Suprapubic skin (tissue), 4 donors: Measurements from ENCODE around the gene MRPL58. TPM values are rescaled to one million over a fixed set of nuclear protein-coding genes. Genes with fewer than 3 reads are reported as not detected.

Source experiments
- DNase-seq, 2 donors: peaks; one replicate each; pipeline ENCODE4 v3.0.0-alpha.2; 2019; ENCODE audit warnings: low spot score in 2 of 2
- H3K27ac ChIP-seq: fragments of 200-600 bp; sonication (generic); one replicate; pipeline ENCODE4 v1.5.1; 2019
- H3K27me3 ChIP-seq: fragments of 200-600 bp; sonication (generic); one replicate; pipeline ENCODE4 v1.5.1; 2019
- H3K36me3 ChIP-seq: fragments of 200-600 bp; sonication (generic); one replicate; pipeline ENCODE4 v1.5.1; 2019
- H3K4me1 ChIP-seq: fragments of 200-600 bp; sonication (generic); one replicate; pipeline ENCODE4 v1.5.1; 2019
- H3K4me3 ChIP-seq: fragments of 200-600 bp; sonication (generic); one replicate; pipeline ENCODE4 v1.5.1; 2019; ENCODE audit warnings: mild to moderate bottlenecking
- H3K9me3 ChIP-seq: fragments of 200-600 bp; sonication (generic); one replicate; pipeline ENCODE4 v1.5.1; 2019
- EP300 ChIP-seq: sonication (generic); formaldehyde crosslinking; IDR thresholded peaks from one replicate; pipeline ENCODE4 v1.6.1; 2017; ENCODE audit warnings: antibody characterized with exemption
- POLR2A ChIP-seq, 2 donors: fragments of 450-650 bp; IDR thresholded peaks; one replicate each; pipeline ENCODE4 v1.6.1; 2017; ENCODE audit warnings: antibody characterized with exemption in 2 of 2, mild to moderate bottlenecking in 2 of 2, moderate library complexity in 2 of 2
- POLR2AphosphoS5 ChIP-seq, 3 donors: sonication (generic); formaldehyde crosslinking; IDR thresholded peaks; one replicate each; pipeline ENCODE4 v1.6.1; 2017; ENCODE audit warnings: antibody characterized with exemption in 3 of 3
- WGBS: methylation state at CpG from one replicate; pipeline ENCODE4 v1.1.5; 2018; 5-methylcytosine and 5-hydroxymethylcytosine counted together
- total RNA-seq, 4 donors: library from RNA; depleted of rRNA; stranded (reverse); fragments of >200 nt; gene quantifications; one replicate each; pipeline ENCODE4 v1.1.0, GENCODE V29; 2016
- TF ChIP-seq, protein P1 (sequence below), 2 donors: fragments of 200-600 bp in 1 of 2; fragments of 450-650 bp in 1 of 2; sonication (generic) in 1 of 2; IDR thresholded peaks; one replicate each; pipeline ENCODE4 v1.5.1; 2016 to 2019; ENCODE audit warnings: antibody characterized with exemption in 2 of 2, mild to moderate bottlenecking in 1 of 2, moderate library complexity in 1 of 2

The MRPL58 gene
- total RNA-seq, 4 donors from 2014 or later: 20.2 to 68.2 (median 46.7) TPM

DNA sequence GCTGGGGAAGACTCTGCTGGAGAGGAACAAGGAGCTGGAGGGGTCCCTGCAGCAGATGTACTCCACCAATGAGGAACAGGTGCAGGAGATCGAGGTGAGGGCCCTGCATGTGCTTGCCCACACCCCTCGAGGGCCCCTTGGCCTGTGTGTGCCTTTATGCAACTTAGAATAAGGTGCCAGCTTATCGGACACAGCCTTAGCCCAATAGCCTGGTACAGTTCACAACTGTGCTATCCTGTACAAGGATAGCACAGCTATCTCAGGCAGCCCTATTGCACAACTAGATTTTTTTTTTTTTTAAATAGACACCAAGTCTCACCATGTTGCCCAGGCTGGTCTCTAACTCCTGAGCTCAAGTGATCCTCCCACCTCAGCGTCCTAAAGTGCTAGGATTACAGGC is 12.9 kb upstream of the MRPL58 start:
- DNase-seq: no peak
- TF ChIP-seq, protein P1, sequence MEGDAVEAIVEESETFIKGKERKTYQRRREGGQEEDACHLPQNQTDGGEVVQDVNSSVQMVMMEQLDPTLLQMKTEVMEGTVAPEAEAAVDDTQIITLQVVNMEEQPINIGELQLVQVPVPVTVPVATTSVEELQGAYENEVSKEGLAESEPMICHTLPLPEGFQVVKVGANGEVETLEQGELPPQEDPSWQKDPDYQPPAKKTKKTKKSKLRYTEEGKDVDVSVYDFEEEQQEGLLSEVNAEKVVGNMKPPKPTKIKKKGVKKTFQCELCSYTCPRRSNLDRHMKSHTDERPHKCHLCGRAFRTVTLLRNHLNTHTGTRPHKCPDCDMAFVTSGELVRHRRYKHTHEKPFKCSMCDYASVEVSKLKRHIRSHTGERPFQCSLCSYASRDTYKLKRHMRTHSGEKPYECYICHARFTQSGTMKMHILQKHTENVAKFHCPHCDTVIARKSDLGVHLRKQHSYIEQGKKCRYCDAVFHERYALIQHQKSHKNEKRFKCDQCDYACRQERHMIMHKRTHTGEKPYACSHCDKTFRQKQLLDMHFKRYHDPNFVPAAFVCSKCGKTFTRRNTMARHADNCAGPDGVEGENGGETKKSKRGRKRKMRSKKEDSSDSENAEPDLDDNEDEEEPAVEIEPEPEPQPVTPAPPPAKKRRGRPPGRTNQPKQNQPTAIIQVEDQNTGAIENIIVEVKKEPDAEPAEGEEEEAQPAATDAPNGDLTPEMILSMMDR (IDR thresholded peaks at IDR 0.05): no peak
- no peak for TF ChIP-seq POLR2A (IDR thresholded peaks at IDR 0.05)
- no peak for TF ChIP-seq POLR2AphosphoS5 (IDR thresholded peaks at IDR 0.05)
- no peak for TF ChIP-seq EP300
- H3K4me1 ChIP-seq: peaks cover 2% of the 10 kb centered on the region
- H3K27me3 ChIP-seq: no peaks in the 10 kb centered on the region
- no peak overlapping the region for H3K4me3 ChIP-seq
- H3K9me3 ChIP-seq: no peaks in the 10 kb centered on the region
- peaks cover 33% of the 10 kb centered on the region for H3K36me3 ChIP-seq
- H3K27ac ChIP-seq: no peak overlapping the region
- 87% methylated on average over 2 of the region's 4 CpGs for whole genome bisulfite sequencing

DNA sequence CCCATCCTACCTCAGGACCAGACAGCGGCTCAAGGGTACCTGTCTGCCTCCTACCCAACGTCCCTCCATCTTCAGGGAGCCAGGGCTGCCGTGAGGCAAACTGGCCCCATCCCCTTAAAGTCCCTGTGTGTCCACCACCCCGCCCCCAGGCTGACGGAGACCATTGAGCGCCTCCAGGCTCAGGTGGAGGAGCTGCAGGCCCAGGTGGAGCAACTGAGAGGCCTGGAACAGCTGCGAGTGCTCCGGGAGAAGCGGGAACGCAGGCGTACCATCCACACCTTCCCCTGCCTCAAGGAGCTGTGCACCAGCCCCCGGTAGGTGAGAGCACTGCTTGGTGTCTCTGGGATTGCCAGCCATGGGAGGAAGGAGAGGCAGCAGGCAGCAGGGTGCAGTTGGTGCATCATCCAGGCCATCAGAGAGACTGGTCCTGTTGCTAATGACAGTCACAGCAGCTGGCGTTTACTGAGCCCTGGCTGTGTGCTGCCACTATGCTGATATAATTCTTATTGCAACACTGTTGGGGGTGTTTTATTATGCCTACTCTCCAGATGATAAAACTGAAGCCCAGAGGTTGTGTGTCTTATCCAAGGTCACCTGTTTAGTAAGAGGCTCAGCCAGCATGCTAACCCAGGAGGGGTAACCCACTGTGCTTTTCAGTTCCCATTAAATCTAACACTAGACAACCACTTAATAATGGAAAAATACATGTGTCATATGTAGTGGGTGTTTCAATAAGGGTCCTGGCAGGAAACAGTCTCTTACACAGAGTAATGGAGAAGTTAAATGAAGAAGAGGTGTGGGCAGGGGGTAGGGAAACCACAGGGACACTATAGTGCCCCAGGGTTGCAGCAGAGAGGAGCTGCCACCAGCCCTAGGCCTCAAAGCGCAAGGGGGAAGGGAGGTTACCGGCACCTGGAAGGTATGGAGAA is 10.3 kb upstream of the MRPL58 start:
- Histone ChIP-seq H3K27ac (no peak overlapping the region), H3K36me3 (peaks cover 39% of the 10 kb centered on the region), H3K4me3 (no peak overlapping the region), H3K4me1 (no peaks in the 10 kb centered on the region), H3K27me3 (no peaks in the 10 kb centered on the region), H3K9me3 (no peaks in the 10 kb centered on the region)
- 84% methylated on average over 5 of the region's 15 CpGs for WGBS
- TF ChIP-seq POLR2AphosphoS5 (IDR thresholded peaks at IDR 0.05) (no peak), EP300 (no peak), POLR2A (IDR thresholded peaks at IDR 0.05) (no peak)
- TF ChIP-seq, protein P1 (IDR thresholded peaks at IDR 0.05): no peak
- no peak for DNase-seq

DNA sequence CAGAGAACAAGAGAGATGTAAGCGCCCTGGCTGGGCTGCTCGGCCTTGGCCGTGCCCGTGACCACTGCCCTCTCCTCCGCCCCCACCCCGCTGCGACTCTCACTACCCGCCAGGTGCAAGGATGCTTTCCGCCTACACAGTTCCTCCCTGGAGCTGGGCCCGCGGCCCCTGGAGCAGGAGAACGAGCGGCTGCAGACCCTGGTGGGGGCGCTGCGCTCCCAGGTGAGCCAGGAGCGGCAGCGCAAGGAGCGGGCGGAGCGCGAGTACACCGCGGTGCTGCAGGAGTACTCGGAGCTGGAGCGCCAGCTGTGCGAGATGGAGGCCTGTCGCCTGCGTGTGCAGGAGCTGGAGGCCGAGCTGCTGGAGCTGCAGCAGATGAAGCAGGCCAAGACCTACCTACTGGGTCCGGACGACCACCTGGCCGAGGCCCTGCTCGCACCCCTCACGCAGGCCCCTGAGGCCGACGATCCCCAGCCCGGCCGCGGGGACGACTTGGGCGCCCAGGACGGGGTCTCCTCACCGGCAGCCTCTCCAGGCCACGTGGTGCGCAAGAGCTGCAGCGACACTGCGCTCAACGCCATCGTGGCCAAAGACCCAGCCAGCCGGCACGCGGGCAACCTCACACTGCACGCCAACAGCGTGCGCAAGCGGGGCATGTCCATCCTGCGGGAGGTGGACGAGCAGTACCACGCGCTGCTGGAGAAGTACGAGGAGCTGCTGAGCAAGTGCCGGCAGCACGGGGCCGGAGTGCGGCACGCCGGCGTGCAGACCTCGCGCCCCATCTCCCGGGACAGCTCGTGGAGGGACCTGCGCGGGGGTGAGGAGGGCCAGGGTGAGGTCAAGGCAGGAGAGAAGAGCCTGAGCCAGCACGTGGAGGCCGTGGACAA is 9.2 kb upstream of the MRPL58 start:
- Histone ChIP-seq H3K4me3 (no peak overlapping the region), H3K27me3 (no peaks in the 10 kb centered on the region), H3K9me3 (no peaks in the 10 kb centered on the region), H3K27ac (no peak overlapping the region), H3K36me3 (peaks cover 39% of the 10 kb centered on the region), H3K4me1 (no peaks in the 10 kb centered on the region)
- no peak for DNase-seq
- TF ChIP-seq, protein P1 (IDR thresholded peaks at IDR 0.05): no peak
- TF ChIP-seq POLR2AphosphoS5 (IDR thresholded peaks at IDR 0.05) (no peak), POLR2A (IDR thresholded peaks at IDR 0.05) (no peak), EP300 (no peak)
- WGBS: 90% methylated on average over 52 of the region's 76 CpGs

DNA sequence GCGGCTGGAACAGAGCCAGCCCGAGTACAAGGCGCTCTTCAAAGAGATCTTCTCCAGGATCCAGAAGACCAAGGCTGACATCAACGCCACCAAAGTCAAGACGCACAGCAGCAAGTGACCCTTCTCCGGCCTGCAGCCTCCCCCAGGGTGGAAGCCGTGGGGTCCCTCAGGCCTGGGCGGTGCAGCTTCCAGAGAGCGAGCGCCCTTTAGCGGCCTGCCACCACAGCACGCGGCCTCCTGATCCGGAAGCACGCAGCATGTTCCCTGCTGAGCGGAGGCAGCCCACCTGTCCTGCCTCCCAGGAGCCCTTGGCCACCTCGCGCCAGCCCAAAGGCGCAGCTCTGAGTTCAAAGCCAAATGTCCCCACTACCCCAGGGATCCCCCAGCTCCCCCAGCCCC is 8.5 kb upstream of the MRPL58 start:
- peaks cover 1% of the 10 kb centered on the region for H3K4me1 ChIP-seq
- TF ChIP-seq POLR2AphosphoS5 (IDR thresholded peaks at IDR 0.05): no peak
- TF ChIP-seq POLR2A (IDR thresholded peaks at IDR 0.05): no peak
- TF ChIP-seq, protein P1 (IDR thresholded peaks at IDR 0.05): no peak
- TF ChIP-seq EP300: no peak
- H3K4me3 ChIP-seq: no peak overlapping the region
- 93% methylated on average over 18 of the region's 19 CpGs for WGBS
- H3K36me3 ChIP-seq: peaks cover 39% of the 10 kb centered on the region
- DNase-seq: no peak
- no peak overlapping the region for H3K27ac ChIP-seq
- H3K9me3 ChIP-seq: no peaks in the 10 kb centered on the region
- H3K27me3 ChIP-seq: no peaks in the 10 kb centered on the region

DNA sequence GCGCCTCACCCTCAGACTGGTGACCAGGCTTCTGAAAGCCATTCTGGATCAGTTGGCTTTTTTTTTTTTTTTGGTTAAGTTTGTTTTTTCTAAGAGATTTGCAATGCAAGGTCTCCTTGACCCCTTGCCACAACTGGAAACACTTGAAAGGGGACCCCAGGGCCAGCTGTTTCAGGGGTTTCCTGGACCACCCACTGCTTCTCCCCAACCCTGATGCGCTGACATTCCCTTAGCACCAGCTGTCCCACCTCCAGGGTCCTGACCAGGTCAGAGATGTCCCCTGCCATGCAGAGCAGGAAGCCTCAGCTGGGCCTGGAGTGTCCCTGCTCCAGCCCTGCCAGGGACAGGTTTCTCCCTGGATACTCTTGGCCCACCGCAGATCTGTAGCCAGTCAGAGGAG is 8.1 kb upstream of the MRPL58 start:
- Histone ChIP-seq H3K9me3 (no peaks in the 10 kb centered on the region), H3K4me3 (no peak overlapping the region), H3K36me3 (peaks cover 39% of the 10 kb centered on the region), H3K27me3 (no peaks in the 10 kb centered on the region), H3K27ac (no peak overlapping the region), H3K4me1 (peaks cover 2% of the 10 kb centered on the region)
- DNase-seq: no peak
- no peak for TF ChIP-seq POLR2AphosphoS5 (IDR thresholded peaks at IDR 0.05)
- TF ChIP-seq, protein P1 (IDR thresholded peaks at IDR 0.05): no peak
- WGBS: 100% methylated on average over 2 of the region's 3 CpGs
